NCI-H2171 (cell line): ENCODE data around the gene ANKS1B.

ENCODE experiments used
- DNase-seq: peaks from one replicate; lab custom pipeline; 2025; lab: John Stamatoyannopoulos, UW

ANKS1B gene

DNA sequence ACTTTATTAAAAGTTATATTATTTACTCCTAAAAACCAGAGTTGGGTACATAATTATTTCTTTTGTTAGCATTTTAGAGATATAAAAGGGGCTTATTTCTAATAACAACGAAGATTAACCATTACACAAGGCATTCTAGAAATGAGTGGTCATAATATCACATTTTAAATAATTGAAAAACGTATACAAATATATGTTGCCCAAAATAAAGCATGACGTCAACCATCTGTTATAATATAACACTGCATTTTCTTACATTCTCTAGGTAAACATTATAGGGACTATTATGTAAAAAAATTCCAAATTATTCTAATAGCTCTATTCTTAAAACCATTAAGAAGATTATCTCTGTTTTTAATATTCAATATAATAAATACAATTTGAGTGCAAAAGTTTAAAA, 792.2 kb downstream of the ANKS1B start:
- no peak for DNase-seq

DNA sequence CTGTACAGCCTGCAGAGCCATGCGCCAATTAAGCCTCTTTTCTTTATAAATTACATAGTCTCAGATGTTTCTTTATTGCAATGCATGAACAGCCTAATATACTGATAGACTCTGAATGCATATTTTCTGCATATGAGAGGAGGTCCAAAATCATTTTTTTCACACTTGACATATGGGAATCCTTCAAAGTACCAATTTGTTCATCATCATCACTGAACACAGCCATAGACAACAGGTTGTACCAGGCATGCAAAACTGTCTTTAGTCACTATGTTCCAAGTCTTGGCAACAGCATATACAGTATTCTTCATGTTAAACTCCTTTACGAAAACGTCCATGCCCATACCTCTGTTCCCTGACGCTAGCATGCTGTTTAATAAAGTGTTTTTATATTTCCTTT, 807.9 kb downstream of the ANKS1B start:
- no peak for DNase-seq

DNA sequence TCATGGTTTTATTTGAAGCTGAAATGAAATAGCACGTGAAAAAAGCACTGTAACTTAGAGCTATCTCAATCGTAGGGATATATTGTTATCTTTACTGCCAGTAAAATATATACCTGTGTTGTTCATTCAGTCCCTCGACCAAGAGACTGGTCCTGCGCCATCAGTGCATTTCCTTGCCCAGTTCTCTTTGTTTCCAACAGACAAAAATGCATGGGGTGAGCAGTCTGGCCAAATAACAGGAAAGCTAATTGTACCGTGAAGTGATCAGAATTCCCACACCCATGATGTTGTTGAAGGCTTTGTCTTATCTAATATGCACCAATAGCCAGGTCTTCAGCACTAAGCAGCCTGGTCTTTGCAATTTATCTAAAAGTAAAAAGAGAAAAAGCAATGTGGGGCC, 814.3 kb downstream of the ANKS1B start:
- DNase-seq, result no peak

DNA sequence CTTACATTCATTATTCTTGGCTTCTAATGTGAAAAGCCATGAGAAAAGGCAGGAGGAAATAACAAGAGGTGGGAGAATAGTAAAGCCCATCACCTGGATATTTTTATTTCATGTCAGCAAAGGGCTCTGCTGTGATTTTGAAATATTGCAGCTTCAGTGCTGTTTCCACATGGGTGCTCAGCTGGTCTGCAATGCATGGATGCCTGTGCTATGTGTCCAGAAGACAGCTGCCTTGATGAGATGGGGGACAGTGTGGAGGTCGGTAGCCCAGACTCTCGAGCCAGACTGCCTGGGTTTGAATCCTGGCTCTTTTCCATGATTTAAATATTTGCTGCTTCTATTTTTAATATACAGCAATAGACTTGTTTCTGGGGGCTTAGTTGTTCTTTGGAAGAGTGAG, 814.7 kb downstream of the ANKS1B start:
- DNase-seq, result no peak

DNA sequence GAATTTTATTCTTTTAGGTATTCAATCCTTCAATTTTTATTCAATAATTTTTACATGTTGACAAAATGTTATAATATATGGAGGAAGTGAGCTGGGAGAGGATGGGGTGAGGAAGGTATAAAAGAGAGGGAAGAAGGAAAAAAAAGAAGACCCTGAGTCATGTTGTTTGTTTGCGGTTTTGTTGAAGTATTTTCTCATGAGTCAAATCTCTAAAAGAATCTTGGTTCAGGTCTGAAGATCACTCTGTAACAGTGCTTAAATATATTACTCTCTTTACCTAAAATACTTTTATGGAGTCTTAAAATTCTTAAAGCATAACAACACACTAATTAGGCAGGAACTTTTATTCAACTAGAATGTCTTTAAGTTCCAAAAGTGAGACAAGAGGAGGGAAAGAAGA, 826.8 kb downstream of the ANKS1B start:
- DNase-seq, result no peak

DNA sequence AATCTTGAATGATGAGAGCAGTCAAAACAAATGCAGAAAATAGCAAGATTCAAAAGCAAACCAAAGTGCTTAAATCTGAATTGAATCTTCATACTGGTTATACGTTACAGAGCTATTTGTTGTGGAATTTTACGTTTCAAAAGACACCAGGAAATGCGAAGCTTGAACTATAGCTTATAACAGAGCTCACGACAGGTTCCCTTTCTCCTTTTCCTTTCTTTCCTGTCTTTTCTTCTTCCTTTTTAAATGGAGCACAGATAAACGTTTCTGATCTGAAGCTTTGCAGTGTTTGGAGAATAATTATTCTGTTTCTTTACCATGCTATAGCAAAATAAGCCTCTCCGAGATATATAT, 829.8 kb downstream of the ANKS1B start:
- DNase-seq, result no peak

DNA sequence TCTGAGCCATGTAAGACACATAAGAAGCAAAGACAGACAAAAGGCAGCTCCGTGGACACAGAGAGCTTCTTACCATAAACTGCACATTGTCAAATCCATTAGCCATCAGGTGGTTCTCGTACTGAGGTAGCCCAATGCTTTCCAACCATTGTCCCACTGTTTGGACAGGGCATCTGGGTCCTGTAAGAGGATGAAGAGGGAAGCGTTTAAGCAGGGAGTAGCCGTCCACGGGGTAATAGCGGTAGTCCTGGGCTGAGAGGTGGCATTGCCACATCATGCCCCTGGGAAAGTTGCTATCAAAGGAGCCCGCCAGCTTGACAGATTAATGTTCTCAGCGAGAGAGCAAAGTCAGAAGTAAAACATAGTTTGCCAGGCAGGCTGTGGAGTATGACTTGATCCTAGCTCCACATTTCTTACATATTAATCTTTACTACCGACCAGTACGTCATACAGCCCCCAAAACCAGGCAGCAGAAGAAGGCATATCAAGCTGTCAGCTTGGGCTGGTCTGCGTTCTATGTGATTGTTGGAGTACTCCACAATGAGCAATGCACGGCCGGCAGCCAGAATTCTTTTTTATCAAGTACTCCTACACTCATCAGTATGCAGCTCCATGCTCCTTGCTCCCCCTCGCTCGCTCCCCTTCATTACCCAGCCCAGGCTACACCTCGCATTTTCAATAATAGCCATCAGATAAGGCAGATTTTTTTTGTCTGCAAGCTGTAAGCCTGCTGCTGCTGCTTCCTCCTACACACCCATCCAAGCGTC, 830.3 kb downstream of the ANKS1B start:
- DNase-seq, result no peak

DNA sequence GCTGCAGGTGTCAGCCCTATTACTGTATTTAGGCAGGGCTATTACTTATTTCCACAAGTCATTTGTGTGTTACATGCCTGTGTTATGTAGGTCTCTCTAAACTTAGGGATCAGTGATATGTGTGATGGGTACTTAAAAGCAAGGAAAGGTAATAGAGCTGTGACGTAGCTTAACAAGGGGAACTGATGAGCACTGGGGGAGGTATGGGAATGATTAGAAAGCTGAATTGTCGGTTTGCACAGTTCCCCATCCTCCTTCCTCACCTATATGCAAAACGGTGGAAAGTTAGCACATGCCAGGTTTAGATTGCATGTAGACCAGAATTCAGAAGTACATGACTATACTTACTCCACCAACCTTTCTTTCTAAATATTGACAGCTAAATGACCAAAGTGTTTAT, 831.4 kb downstream of the ANKS1B start:
- no peak for DNase-seq

DNA sequence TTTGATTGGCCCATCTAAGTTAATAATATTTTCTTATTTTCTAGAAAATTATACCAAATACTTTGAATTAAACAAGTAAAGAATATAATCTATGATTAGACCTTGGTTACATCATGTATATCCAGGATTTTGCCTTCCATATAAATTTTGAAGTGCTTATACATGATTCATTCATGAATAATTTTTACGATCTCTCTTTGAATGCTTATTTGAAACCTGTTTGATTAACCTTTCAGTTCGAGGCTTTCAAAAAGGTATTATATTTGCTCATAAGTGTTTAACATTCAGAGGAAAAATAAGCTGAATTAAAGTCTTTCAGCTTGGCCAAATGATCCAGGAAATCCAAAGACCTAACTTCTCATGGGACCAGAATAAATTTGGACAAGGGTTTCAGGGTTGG, 832.4 kb downstream of the ANKS1B start:
- no peak for DNase-seq

DNA sequence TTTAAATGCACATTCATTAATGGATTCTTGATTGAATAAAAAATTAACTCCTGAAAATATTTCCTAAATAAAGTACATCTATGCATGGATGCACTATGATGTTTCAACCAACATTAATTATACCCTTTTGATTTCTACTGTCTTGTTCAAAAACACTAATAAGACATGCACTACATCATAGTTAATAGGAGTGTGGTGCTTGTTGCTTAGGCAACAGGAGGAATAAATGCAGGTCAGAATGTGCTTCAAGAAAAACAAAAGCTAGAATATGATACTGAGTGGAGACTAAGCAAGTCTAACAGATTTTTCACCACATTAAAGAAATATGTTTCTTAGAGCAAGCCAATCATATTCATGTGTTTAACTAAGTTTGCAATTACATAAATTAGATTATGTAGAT, 833.0 kb downstream of the ANKS1B start:
- no peak for DNase-seq

DNA sequence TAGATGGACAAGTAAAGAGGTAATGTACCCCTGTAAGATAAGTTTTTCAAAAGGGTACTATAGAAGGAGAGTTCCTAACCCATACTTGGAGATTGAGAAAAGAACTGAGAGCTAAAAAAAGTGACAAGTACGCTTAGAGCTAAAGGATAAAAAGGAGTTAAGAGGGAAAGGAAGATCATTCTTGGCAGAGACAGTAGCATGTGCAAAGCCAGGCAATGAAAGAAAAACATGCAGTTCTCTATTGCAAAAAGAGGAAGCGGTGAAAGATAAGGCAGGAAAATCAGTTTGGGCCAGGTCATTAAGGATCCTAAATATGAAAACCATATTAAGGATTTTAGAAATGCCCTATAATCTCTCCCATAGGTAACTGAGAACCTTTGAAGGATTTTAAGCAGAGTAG, 837.6 kb downstream of the ANKS1B start:
- no peak for DNase-seq

DNA sequence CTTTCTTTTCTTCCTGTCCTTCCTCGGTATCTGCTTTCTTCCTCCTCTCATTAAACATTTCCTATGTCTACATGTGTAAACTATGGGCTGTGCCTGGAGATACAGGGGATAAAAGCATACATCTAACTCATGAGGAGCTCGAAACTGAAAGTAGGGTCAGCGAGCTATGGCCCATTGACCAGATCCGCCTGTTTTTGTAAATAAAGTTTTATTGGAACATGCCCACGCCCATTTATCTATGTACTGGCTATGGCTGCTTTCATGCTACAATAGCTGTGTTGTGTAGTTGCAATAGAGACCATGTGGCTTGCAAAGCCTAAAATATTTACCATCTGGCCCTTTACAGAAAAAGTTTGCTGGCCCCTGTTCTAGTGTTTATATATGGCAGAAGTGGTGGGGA, 838.0 kb downstream of the ANKS1B start:
- no peak for DNase-seq

DNA sequence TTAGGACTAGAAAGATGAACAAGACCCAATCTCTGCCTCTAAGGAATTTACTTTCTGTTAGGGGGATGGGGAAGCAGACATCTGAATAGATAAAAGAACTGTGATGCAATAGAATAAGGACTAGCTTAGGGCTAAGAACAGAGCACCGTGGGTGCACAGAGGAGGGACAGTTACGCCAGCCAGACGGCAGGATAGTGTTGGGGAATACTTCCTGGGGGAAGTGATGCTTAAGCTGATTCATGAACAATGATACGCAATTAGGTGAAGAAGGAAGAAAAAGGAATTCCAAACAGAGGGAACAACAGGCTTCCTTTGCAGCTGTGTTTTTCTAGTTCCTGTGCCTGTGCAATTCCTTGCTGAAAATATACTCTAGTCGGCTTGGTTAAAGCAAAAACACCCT, 838.6 kb downstream of the ANKS1B start:
- DNase-seq, result no peak

DNA sequence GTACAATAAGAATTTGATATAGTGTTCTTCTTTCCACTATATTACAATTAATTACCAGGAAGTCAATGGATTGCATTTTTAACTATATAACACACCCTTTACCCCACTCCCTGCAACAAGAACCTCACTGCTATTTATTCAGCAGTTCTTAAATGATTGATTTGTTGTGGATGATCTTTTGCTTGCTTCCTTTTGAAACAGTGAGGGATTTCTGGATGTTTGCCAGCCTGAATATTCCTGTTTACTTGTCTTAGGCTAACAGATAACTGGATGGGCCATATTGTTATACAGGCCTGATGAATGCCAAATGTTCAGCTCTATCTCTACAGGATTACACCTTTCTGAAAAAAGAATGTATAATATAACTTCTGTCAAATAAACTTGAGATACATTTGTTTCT, 842.1 kb downstream of the ANKS1B start:
- DNase-seq, result no peak

DNA sequence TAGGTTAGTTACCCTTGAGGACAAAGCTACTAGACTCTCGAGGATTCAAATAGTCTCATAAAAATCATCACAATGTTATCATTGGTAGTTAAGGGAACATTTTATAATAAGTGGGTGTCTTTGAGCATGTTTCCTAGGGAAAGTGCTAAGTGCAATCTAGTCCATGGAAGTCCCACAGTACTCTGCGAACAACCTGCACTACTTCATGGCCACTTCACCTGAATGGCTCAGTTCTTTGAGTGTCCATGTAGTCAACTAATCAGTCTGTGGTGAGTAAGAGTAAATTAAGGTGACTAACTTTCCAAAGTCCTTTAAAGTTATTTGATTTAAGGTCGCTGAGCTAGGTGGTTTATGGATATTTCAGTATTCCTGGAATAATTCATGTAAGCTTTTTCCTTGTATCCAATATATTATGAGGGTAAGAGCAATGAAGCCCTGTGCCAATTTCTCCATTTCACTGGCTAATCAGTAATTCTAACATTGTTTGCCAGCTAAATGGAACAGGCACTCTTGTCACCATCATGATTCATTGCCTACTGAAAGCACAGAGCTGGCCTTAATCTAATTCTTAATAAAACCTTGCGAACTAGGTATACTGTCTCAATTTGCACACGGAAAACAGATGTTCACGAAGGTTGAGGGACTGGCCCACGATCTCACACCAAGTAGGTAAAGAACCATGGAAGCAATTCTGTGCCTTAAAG, 844.6 kb downstream of the ANKS1B start:
- DNase-seq, result no peak

DNA sequence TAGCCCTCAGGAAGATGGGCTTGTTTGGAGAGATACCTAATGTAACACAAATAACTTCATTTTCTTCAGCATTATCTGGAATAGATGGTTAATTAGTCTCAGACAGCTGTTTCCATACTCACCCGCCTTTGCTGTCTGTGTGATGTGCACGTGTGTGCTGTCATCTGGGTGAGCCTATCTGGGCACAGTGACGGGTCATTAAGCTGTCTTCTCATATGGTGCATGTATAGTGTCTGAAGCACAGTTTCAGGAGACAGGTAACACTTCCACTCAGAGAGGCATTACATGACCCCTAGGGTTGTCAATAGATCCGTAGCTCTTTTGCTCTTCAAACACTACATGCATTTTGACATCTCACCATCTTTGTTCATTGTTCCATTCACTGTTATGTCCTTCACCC, 846.3 kb downstream of the ANKS1B start:
- no peak for DNase-seq

DNA sequence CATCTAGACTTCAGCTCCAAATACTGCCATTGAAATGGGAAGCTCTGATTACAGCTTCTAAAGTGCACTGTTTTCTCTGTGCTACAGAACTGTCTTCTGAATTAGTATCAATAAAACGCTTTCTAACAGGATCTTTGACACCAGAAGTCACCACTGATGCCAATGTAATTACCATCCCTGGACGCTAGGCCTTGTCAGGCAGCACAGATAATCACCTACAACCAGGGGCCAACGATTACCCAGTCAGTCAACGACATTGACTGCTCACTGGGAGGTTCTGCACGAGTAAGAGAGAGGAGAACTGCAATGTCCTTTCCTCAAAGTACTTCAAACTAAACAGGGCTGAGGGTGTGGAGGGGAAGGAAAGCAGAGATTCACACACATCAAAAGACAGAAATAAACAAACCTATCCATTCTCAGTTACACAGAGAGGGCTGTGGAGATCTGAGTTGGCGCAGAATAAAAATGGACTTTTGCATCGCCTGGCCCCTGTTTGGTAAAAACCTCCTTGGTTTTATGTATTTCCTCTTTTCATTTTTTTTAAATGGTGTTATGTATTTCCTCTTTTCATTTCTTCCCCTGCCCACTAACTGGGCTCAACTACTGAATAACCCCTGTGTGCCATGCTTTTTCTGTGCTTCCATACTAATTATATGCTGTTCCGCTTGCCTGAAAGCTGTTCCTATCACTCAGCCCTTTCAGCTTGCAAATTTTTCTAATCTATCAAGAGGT, 847.4 kb downstream of the ANKS1B start:
- no peak for DNase-seq

DNA sequence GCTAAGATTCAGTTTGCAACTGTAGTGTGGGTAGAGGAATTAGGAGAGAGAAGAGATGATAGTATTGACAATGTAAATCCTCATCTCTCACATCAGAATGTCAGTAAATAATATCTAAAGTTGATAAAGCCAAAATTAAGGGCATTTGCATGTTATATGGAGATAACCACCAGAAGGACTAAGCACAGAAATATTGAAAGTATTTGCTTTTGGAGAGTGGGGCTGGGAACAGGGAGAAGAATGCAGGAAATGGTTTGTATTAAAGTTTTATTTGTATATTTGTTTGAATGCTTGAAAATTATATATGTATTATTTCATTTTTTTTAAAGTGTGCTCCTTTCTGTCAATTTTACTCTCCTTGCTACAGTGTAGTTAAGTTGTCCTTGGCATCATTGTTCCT, 848.2 kb downstream of the ANKS1B start:
- DNase-seq, result no peak

DNA sequence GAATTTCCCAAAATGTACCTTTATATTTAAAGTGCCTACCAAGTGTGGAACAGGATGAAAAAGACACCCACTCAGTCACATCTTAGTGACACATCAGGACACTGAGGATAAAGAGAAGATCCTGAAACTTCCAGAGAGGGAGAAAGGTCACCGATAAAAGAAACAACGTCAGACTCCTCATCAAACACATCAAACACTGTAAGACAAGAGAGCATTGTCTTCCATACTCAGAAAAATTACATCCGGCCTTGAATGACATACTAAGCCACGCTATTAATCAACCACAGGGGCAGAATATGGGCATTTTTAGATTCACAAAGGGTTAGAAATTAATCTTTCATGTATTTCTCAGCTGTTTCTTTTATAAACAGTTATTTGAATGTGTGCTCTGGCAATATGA, 849.4 kb downstream of the ANKS1B start:
- no peak for DNase-seq

DNA sequence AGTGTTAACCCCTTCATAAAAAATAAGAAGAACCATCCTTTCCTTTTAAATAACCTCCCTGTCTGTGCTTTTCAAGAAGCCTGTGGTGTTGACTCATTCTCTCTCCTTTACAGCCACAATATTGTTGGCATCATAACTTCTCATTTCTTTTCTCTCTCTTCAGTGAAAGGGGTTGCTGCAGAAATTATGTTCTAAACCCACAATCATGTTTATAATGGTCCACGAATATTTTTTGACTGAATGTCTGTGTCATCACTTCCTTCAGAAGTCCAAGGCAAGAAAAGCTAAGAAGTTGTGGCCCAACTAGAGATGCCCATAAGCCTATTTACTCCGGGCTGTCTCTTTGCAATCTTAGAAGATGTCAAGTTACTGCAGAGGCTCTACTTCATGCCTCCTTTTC, 851.3 kb downstream of the ANKS1B start:
- DNase-seq, result no peak

DNA sequence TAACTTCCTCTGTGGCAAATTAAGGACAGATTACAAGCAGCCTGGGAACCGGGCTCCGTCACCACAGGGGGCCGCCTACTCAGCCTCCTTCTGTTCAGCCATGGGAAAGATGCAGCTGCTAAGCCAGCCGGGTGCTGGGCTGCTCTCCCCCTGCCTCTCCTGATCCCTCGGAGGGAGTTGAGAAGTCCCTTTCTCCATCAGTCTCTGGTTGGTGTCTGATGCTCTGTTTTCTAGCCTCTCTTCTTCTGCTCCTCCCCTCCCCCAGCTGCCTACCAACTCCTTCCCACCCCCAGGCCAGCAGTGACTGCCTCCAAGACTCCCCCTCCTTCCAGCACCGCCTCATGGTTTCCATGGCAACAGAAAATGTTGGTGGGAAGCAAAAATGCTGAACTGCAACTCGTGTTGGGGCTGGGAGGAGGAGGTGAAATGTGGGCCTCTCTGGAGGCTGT, 853.0 kb downstream of the ANKS1B start:
- DNase-seq, result peak; percentile 69

DNA sequence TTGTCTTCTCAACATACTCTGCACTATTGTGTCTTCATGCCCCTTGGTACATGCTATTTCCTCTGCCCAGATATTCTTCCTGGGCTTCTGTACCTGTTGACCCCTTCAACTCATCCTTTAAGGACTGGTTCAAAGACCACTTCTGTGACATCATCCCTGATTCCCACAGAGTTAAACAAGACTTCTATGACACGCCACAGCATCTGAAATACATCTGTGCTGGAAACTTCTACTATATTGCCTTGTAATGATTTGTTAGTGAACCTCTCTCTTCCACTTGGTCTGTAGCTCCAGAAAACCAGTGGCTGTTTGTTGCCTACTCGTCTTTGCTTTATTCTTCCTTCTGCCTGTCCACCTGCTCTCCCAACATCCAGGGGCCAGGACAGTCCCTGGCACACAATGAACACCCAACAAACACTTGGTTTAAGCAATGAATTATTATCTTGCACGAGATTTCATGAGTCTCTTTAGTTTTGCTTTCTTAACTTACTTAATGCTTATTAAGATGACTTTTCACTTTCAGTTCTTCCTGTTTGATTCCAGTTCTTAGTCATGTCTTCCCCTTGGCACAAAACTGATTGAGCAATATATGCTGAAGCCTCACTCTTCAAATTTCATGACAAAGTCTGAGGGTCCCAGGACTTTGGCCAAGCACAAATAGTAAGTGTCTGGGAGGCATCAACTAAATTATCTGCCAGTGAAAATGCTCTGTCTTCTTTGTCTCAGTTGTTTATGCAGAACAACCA, 853.8 kb downstream of the ANKS1B start:
- DNase-seq, result no peak
